ENCODE measurements around the gene KPNA1. TPM values are rescaled to one million over a fixed set of nuclear protein-coding genes. Genes with fewer than 3 reads are reported as not detected.

KPNA1 gene
- total RNA-seq (2014; rRNA removed; shearing (Covaris generic)), result 30.8 and 58.9 TPM in 2 replicates

GRCh38 chr3:122514123-122515019 is at the start of gene KPNA1:
Gene KPNA1, minus strand, starts transcription at chr3:122514939. Its CDS starts 18,374 bp downstream, at chr3:122496565.
- peak; percentile 87 for DNase-seq (ENCODE audit: low spot score)
- in situ Hi-C loops (cut with HindIII; ENCODE audit: low sequenced_read_pairs), result no loop called here

- in situ Hi-C loops (cut with HindIII; ENCODE audit: low sequenced_read_pairs), result no loop called here
These were observed 49.6 kb upstream of the KPNA1 start, which contains the start of the genes DTX3L and PARP9 for GRCh38 chr3:122564155-122564912. Gene DTX3L, plus strand, starts transcription at chr3:122564338. Its CDS starts 89 bp downstream, at chr3:122564427. Gene PARP9, minus strand, starts transcription at chr3:122564300. Its CDS starts 4,680 bp downstream, at chr3:122559620.

DNA sequence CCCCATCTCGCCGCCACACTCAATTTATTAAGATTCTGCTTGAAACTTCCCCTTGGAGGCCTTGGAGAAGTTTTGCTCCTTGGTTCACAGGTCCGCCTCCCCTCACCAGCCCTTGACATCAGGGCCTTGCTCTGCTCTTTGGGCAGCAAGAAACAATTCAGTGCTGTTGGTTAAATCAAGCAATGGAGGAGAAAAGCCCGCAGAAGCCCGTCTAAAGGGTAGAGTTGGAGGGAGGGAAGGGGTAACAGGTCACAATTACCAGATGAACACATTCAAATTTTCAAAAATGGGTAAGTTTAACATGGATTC is 48.9 kb upstream of the KPNA1 start:
- DNase-seq (ENCODE audit: low spot score), result no peak
- in situ Hi-C loops (cut with HindIII; ENCODE audit: low sequenced_read_pairs), result no loop called here

More at GRCh38 chr3:122564155-122564912, 49.6 kb upstream of the KPNA1 start, which contains the start of the genes DTX3L and PARP9:
- peak; percentile 11 for DNase-seq (ENCODE audit: low spot score)

- no peak for DNase-seq (ENCODE audit: low spot score)
- in situ Hi-C loops (cut with HindIII; ENCODE audit: low sequenced_read_pairs), result no loop called here
These were observed 48.4 kb upstream of the KPNA1 start for GRCh38 chr3:122562923-122563716.

GRCh38 chr3:122560680-122561079 is 45.9 kb upstream of the KPNA1 start:
- in situ Hi-C loops (cut with HindIII; ENCODE audit: low sequenced_read_pairs), result no loop called here
- DNase-seq (ENCODE audit: low spot score), result peak; percentile 45

GRCh38 chr3:122559906-122560305 is 45.2 kb upstream of the KPNA1 start:
- no peak for DNase-seq (ENCODE audit: low spot score)
- in situ Hi-C loops (cut with HindIII; ENCODE audit: low sequenced_read_pairs), result no loop called here

DNA sequence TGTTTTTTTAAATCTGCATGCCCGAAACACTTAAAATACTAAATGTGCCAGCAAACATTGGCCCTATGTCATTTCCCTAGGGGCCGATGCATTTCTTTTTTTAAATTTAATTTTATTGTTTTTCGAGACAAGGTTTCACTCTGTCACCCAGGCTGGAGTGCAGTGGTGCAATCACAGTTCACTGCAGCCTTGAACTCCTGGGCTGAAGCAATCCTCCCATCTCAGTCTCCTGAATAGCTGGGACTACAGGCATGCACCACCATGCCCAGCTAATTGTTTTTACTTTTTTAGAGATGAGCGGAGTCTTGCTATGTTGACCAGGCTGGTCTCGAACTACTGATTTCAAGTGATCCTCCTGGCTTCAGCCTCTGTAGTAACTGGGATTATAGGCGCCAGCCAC is 43.9 kb upstream of the KPNA1 start:
- in situ Hi-C loops (cut with HindIII; ENCODE audit: low sequenced_read_pairs), result no loop called here
- no peak for DNase-seq (ENCODE audit: low spot score)

DNA sequence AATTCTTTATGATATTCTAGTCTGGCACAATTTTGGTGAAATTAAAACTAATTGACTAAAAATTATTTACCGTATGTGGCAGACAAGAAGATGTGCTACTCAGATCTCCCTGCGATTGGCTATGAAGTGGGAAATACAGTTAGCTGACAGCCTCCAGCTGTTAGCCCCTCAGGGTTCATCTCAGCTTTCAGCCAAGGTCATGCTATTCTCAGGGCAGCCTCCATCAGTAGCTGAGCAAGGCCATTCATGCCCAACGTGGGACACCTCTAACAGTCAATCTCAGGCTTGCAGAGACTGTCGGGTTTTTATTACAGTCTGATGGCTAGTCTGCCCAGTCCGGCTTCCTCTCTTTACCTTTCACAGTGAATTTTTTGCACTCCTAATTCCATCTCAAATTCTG is 42.6 kb upstream of the KPNA1 start:
- DNase-seq (ENCODE audit: low spot score), result no peak

GRCh38 chr3:122555275-122556071 is 40.7 kb upstream of the KPNA1 start:
- DNase-seq (ENCODE audit: low spot score), result no peak
- in situ Hi-C loops (cut with HindIII; ENCODE audit: low sequenced_read_pairs), result no loop called here

More for the DNA sequence above, 42.6 kb upstream of the KPNA1 start:
- in situ Hi-C loops (cut with HindIII; ENCODE audit: low sequenced_read_pairs), result no loop called here

GRCh38 chr3:122553171-122553570 is 38.4 kb upstream of the KPNA1 start:
- in situ Hi-C loops (cut with HindIII; ENCODE audit: low sequenced_read_pairs), result no loop called here

DNA sequence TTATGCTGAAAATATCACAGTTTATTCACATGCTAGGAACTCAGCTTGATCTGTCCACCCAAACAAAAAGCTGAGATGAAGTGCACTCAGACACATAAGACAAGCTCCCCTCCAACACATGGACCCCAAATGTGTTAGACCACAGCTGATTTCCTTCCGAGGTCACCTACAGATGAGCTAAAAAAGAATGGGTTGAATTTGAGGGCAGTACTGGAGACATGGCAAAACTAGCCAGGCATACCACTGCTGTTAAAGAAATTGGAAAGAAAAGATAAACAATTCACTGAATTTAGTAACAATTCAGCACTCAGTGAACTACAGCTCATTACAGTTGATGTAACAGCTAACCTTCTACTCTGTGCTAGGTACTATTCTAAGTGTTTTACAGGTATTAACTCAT is 33.9 kb upstream of the KPNA1 start:
- in situ Hi-C loops (cut with HindIII; ENCODE audit: low sequenced_read_pairs), result no loop called here
- no peak for DNase-seq (ENCODE audit: low spot score)

More at GRCh38 chr3:122553171-122553570, 38.4 kb upstream of the KPNA1 start:
- DNase-seq (ENCODE audit: low spot score), result no peak

DNA sequence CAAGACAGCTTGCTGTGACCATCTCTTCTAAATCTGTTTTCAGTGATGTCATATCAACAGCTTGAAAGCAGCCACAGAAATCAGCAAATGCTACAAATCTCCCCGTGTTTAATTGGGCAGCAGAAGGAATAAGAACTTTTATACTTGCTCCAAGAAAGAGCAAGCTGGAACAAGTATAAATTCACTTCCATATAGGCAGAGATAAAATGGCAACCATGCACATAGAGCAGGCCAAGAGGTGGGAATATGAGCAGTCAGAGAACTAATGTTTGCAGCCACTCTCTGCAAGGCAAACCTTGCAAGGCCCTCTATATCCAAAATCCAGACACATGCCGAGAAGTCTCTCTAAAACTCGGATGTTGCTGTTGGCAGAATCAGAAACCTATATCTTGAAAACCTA is 33.3 kb upstream of the KPNA1 start:
- DNase-seq (ENCODE audit: low spot score), result no peak
- in situ Hi-C loops (cut with HindIII; ENCODE audit: low sequenced_read_pairs), result no loop called here

- no peak for DNase-seq (ENCODE audit: low spot score)
- in situ Hi-C loops (cut with HindIII; ENCODE audit: low sequenced_read_pairs), result no loop called here
These were observed 31.4 kb upstream of the KPNA1 start for GRCh38 chr3:122546151-122546550.

- no peak for DNase-seq (ENCODE audit: low spot score)
- in situ Hi-C loops (cut with HindIII; ENCODE audit: low sequenced_read_pairs), result no loop called here
These were observed 24.3 kb upstream of the KPNA1 start for GRCh38 chr3:122538956-122539490.

GRCh38 chr3:122536632-122537001 is 21.9 kb upstream of the KPNA1 start:
- in situ Hi-C loops (cut with HindIII; ENCODE audit: low sequenced_read_pairs), result no loop called here
- DNase-seq (ENCODE audit: low spot score), result no peak

DNA sequence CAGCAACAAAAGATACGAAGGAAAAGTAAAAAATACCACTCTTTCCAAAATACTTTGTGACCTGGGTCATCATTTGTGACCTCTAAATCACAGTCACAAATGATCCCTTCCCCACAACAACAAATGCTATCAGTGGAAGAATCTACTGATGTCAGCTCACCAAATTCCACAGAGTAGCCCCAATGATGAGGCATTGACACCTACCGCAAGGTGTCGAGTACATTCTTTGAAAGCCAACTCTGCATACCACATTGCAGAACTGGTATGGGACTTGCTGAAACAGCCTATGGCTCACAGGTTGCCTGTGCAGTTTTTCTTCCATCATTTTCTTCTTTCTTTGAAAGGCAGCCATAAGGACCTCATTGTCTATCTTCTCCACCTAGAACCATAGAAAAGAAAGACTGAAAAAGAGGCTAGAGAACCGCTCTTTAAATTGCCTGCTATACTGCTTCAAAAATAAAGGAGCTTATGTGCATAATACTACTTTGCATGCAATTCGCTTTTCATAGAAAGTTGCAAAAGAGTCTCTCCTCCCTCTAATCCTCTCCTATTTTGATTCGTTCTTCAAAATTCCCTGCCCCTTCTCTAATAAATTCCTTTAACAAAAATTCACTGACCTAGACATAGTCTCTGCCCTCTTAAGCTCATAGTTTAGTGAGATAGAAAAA is 21.4 kb upstream of the KPNA1 start:
- in situ Hi-C loops (cut with HindIII; ENCODE audit: low sequenced_read_pairs), result no loop called here
- no peak for DNase-seq (ENCODE audit: low spot score)

DNA sequence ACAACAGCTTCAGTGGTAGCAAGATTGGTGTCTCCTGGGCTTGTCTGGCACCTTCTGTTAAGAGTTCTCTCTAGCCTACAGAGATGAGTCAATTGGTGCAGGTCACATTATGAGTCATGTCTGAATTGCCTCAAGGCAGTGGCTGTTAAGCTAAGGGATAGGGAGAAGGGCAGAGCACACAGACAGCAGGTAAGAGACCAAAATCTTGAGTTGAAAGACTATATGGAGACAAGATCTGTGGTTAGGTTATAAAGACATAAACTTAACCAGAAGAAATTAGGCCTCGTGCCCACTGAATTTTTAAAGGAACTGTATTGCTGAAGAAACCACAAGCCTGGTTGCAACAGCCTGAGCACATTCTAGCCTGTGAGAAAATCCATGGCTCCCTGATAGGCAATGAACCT is 19.2 kb upstream of the KPNA1 start:
- in situ Hi-C loops (cut with HindIII; ENCODE audit: low sequenced_read_pairs), result no loop called here
- DNase-seq (ENCODE audit: low spot score), result no peak

DNA sequence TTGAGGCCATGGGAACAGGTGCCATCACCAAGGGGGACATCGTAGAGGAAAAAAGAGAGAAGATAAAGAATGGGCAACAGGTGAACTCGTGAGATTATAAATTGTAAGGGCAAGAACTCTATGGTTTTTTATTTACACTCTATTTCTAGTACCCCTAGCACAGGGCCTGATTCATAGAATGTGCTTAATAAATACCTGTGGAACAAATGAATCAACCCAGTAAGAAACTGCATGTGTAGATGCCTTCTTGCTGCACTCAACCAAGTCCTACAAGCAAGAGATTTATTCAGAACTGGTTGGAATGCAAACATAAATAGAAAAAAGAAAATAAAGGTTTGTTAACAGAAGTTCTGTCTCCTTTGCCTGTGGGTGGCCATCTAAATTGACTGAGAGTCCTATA is 18.7 kb upstream of the KPNA1 start:
- no peak for DNase-seq (ENCODE audit: low spot score)
- in situ Hi-C loops (cut with HindIII; ENCODE audit: low sequenced_read_pairs), result no loop called here

All from G401 (cell line).